Right lobe of liver (tissue), 6 donors: ENCODE measurements around the gene AADACL4. TPM values are rescaled to one million over a fixed set of nuclear protein-coding genes. Genes with fewer than 3 reads are reported as not detected.
A peak's percentile ranks its signal among the peaks of the same experiment; 100 is the strongest.

ENCODE experiments used
- ATAC-seq, 4 donors: fragments of 200-7000 bp; cut with Tn5 transposase; one replicate each; pipeline ENCODE4 v1.9.1; 2020; ENCODE audit warnings: mild to moderate bottlenecking in 4 of 4, moderate library complexity in 4 of 4
- DNase-seq, 3 donors: peaks; one replicate each; pipeline ENCODE4 v3.0.0-alpha.2; 2020
- H3K27ac ChIP-seq, 3 donors: fragments of 200-600 bp; one replicate each; pipeline ENCODE4 v1.8.0; 2022
- H3K27me3 ChIP-seq, 2 donors: fragments of 200-600 bp; one replicate each; pipeline ENCODE4 v1.8.0; 2022
- H3K36me3 ChIP-seq, 4 donors: fragments of 200-600 bp; sonication (generic) in 1 of 4; one replicate each; pipeline versions ENCODE4 v1.5.1 to v1.8.0; 2017 to 2022; ENCODE audit warnings: control low read depth in 1 of 4
- H3K4me1 ChIP-seq, 4 donors: fragments of 200-600 bp; sonication (generic) in 1 of 4; one replicate each; pipeline versions ENCODE4 v1.5.1 to v1.8.0; 2017 to 2022; ENCODE audit warnings: control low read depth in 1 of 4
- H3K4me3 ChIP-seq, 3 donors: fragments of 200-600 bp; one replicate each; pipeline ENCODE4 v1.8.0; 2022
- H3K9me3 ChIP-seq, 4 donors: fragments of 200-600 bp; sonication (generic) in 1 of 4; one replicate each; pipeline versions ENCODE4 v1.5.1 to v1.8.0; 2017 to 2022; ENCODE audit warnings: control low read depth in 1 of 4
- CTCF ChIP-seq, 4 donors: fragments of 200-600 bp in 3 of 4; fragments of 450-650 bp in 1 of 4; IDR thresholded peaks; one replicate each; pipeline versions ENCODE4 v1.5.1 to v1.8.0; 2016 to 2022; ENCODE audit warnings: antibody characterized with exemption in 4 of 4, mild to moderate bottlenecking in 2 of 4
- POLR2A ChIP-seq: fragments of 450-650 bp; IDR thresholded peaks from one replicate; pipeline ENCODE4 v1.6.1; 2017; ENCODE audit warnings: antibody characterized with exemption, mild to moderate bottlenecking
- WGBS: methylation state at CpG from one replicate; pipeline ENCODE4 v1.1.6; 2018; ENCODE audit warnings: low coverage, low lambda C conversion rate; ENCODE audit not compliant: insufficient coverage; ENCODE audit errors: missing lambda C conversion rate; 5-methylcytosine and 5-hydroxymethylcytosine counted together
- intact Hi-C, 2 donors: fragments of 100-400 bp; cut with DNase I; formaldehyde crosslinking; loops; one replicate each; pipeline versions ENCODE4 v1.11.2 to v1.14.1; 2022
- total RNA-seq, 6 experiments: library from RNA; depleted of rRNA in 2 of 6; stranded (reverse); fragments of >200 nt in 2 of 6; fragmentation: NEBNext Ultra II Directional in 3 of 6; extraction: Animal tissue kit (Norgen Biotek cat#: 25700) in 3 of 6; gene quantifications; one replicate each; pipeline versions ENCODE4 v1.1.0 to v1.2.4, GENCODE V29; 2016 to 2023
- donor health status: DM: no; HTN: yes; CAD: no.
- donor health status: DM: no; HTN: no; CAD: no.
- donor health status: DM: no; HTN: no; CAD: no.
- donor health status: DM: no; HTN: yes; CAD: no.
- donor health status: DM: no; HTN: yes; CAD: no.

The AADACL4 gene
- total RNA-seq, 6 experiments from 2014 or later, result not detected

GRCh38 chr1:12613180-12613579, 30.7 kb upstream of the AADACL4 start:
- intact Hi-C loops, result no loop called here
- H3K9me3 ChIP-seq, result no peaks in the 10 kb centered on the region
- H3K27me3 ChIP-seq, result no peaks in the 10 kb centered on the region
- TF ChIP-seq POLR2A (no peak), CTCF (IDR thresholded peaks at IDR 0.05) (no peak)
- H3K4me1 ChIP-seq, result peaks cover 0 to 61% (median 28%) of the 10 kb centered on the region in 4 donors
- H3K36me3 ChIP-seq, result peaks cover 0 to 24% (median 4%) of the 10 kb centered on the region in 4 donors
- peak overlapping the region in 2 of 3 donors; percentile 70 to 92 for H3K4me3 ChIP-seq
- ATAC-seq (no peak), DNase-seq (peak in 1 of 3 donors; percentile 17)
- 69% methylated on average over 4 of the region's 4 CpGs for WGBS
- peak overlapping the region; percentile 96 to 100 (median 99) for H3K27ac ChIP-seq

GRCh38 chr1:12614402-12615158, 29.3 kb upstream of the AADACL4 start:
- Histone ChIP-seq H3K4me3 (peak overlapping the region; percentile 70 to 92 (median 78)), H3K4me1 (peaks cover 0 to 50% (median 21%) of the 10 kb centered on the region in 4 donors), H3K36me3 (peaks cover 0 to 24% (median 4%) of the 10 kb centered on the region in 4 donors), H3K27me3 (no peaks in the 10 kb centered on the region), H3K27ac (peak overlapping the region; percentile 96 to 100 (median 99)), H3K9me3 (no peaks in the 10 kb centered on the region)
- WGBS, result 31% methylated on average over 4 of the region's 7 CpGs
- ATAC-seq (peak; percentile 3 to 40 (median 6)), DNase-seq (peak in 1 of 3 donors; percentile 44)
- intact Hi-C loops, result loop anchor here in 1 of 2 donors (5.0 kb wide), 1 partner anchor 137 kb away; no protein-coding TSS in a partner anchor
- peak; percentile 10 for TF ChIP-seq POLR2A
- TF ChIP-seq CTCF (IDR thresholded peaks at IDR 0.05), result peak in 1 of 4 donors; percentile 6

DNA sequence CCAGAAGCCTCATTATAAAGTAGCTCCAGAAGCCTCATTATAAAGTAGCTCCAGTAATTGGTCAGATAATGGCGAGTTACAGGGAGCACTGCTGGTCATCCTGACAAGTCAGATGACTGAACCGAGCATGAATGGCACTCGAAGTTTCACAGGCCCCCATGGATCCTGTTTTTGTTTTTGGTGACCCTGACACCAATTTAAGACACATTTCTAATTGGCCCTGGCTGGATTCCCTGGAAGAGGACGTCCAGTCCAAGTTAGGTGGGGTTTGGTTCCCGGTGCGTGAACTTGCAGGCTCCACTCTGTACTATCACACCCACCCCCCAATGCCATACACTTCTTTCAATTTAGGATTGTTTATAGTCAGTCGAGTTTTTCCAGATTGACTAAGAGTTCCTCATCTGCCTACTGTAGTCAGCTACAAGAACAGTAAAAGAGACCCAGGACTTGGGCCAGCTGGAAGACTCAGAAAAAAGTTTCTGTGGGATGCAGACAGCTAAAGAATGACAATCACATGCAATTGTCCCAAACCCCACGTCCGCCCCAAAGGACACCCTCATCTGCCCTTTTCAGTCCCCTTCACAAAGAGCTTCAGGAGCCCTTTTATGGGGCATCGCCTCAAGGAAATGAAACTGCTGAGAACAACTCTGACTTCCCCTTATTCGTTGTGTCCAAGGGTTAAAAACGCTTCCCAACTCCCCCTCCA, 28.6 kb upstream of the AADACL4 start:
- Histone ChIP-seq H3K4me3 (peak overlapping the region; percentile 70 to 92 (median 78)), H3K9me3 (no peaks in the 10 kb centered on the region), H3K27me3 (no peaks in the 10 kb centered on the region), H3K36me3 (peaks cover 0 to 23% (median 3%) of the 10 kb centered on the region in 4 donors), H3K27ac (peak overlapping the region; percentile 96 to 100 (median 99)), H3K4me1 (peaks cover 0 to 48% (median 19%) of the 10 kb centered on the region in 4 donors)
- intact Hi-C loops, result loop anchor here in 1 of 2 donors (5.0 kb wide), 1 partner anchor 138 kb away; no protein-coding TSS in a partner anchor
- WGBS, result 4% methylated on average over 9 of the region's 12 CpGs
- ATAC-seq (peak in 1 of 4 donors; percentile 1), DNase-seq (no peak)
- TF ChIP-seq POLR2A (no peak), CTCF (IDR thresholded peaks at IDR 0.05) (no peak)

DNA sequence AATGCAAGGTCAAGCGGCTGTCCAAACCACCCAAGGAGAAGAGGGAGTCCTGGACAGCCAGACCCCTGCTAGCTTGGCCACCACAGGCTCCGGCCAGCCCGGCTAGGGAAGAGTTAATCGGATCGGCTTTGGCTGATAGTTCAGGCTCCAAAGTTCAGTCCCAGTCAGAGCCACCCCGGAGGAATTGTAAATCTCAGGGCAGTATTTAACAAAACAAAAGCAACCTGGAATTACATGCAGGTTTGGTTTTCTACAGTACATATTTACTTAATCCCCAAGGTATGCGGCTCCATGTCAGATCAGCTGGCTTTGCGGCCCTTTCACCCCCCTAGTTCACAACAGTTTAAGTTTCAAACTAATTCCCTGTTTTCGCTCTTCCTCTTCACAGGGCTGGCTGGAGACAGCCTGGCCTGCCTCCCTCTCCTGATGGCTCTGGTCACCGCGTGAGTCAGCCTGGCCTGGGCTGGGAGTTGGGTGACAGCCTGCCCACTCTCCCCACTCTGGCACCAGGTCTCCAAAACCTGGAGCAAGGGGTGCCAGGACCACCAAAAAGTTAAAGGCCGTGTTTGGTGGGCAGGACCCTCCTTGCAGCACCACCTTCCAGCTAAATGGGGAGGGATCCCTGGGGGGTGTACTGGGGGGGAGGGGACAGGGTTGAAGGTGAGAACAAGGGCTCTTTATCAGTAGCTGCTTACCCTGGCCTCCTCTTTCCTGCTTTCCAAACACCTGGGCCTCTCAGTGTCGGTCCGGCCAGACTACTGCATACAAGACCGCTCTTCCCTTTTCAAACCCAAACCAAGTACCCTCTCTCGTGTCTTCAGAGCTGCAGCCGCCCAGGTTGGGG, 27.8 kb upstream of the AADACL4 start:
- no peak for TF ChIP-seq CTCF (IDR thresholded peaks at IDR 0.05)
- TF ChIP-seq POLR2A, result peak; percentile 71
- 4% methylated on average over 16 of the region's 17 CpGs for WGBS
- peak; percentile 70 to 84 (median 83) for DNase-seq
- ATAC-seq, result peak; percentile 19 to 52 (median 42)
- Histone ChIP-seq H3K27ac (peak overlapping the region; percentile 96 to 100 (median 99)), H3K9me3 (no peaks in the 10 kb centered on the region), H3K4me1 (peaks cover 0 to 47% (median 19%) of the 10 kb centered on the region in 4 donors), H3K4me3 (peak overlapping the region; percentile 70 to 92 (median 78)), H3K27me3 (no peaks in the 10 kb centered on the region), H3K36me3 (peaks cover 0 to 16% (median under 1%) of the 10 kb centered on the region in 4 donors)
- intact Hi-C loops, result loop anchor here in 1 of 2 donors (5.0 kb wide), 1 partner anchor 139 kb away; no protein-coding TSS in a partner anchor
